ENCODE results near the gene TRIM26.
A peak's percentile ranks its signal among the peaks of the same experiment; 100 is the strongest.
"Not testable (repeated sequence)": the region's sequence is repeated elsewhere in the genome, so short reads cannot be mapped to it uniquely, and the experiment has no call there.

Gene TRIM26

GRCh38 chr6:30212865-30213666, at the start of gene TRIM26:
Gene TRIM26 (minus strand): TSS chr6:30213406. CDS start chr6:30199103, 14,303 bp downstream.
- peak; percentile 91 for DNase-seq

- DNase-seq = no peak
Observed at GRCh38 chr6:30260036-30260504, 46.9 kb upstream of the TRIM26 start.

- peak; percentile 40 for DNase-seq
Observed at GRCh38 chr6:30259140-30260035, 46.2 kb upstream of the TRIM26 start.

GRCh38 chr6:30258204-30258603, 45.0 kb upstream of the TRIM26 start:
- no peak for DNase-seq

- not testable (repeated sequence) for DNase-seq
Observed at GRCh38 chr6:30252417-30252816, 39.2 kb upstream of the TRIM26 start.

- DNase-seq = no peak
Observed at GRCh38 chr6:30244560-30244959, 31.4 kb upstream of the TRIM26 start.

- no peak for DNase-seq
Observed at GRCh38 chr6:30238178-30238795, 25.1 kb upstream of the TRIM26 start.

GRCh38 chr6:30234356-30234755, 21.1 kb upstream of the TRIM26 start:
- no peak for DNase-seq

GRCh38 chr6:30231067-30231466, 17.9 kb upstream of the TRIM26 start:
- DNase-seq = no peak

GRCh38 chr6:30227763-30228487, 14.7 kb upstream of the TRIM26 start:
- no peak for DNase-seq

- DNase-seq = no peak
Observed at GRCh38 chr6:30227242-30227722, 14.1 kb upstream of the TRIM26 start.

- DNase-seq = no peak
Observed at GRCh38 chr6:30223339-30223738, 10.1 kb upstream of the TRIM26 start.

GRCh38 chr6:30221956-30222355, 8.8 kb upstream of the TRIM26 start:
- not testable (repeated sequence) for DNase-seq

GRCh38 chr6:30221395-30221794, 8.2 kb upstream of the TRIM26 start:
- DNase-seq = not testable (repeated sequence)

- DNase-seq = peak; percentile 29
Observed at GRCh38 chr6:30219244-30219643, 6.0 kb upstream of the TRIM26 start.

- DNase-seq = no peak
Observed at GRCh38 chr6:30216096-30216495, 2.9 kb upstream of the TRIM26 start.

- no peak for DNase-seq
Observed at GRCh38 chr6:30214657-30214982, 1.4 kb upstream of the TRIM26 start.

GRCh38 chr6:30213957-30214656, 901 bp upstream of the TRIM26 start:
- DNase-seq = no peak

- DNase-seq = no peak
Observed at GRCh38 chr6:30213667-30213956, 406 bp upstream of the TRIM26 start.

- DNase-seq = no peak
Observed at GRCh38 chr6:30211899-30212298, 1.3 kb downstream of the TRIM26 start.

GRCh38 chr6:30211306-30211705, 1.9 kb downstream of the TRIM26 start:
- no peak for DNase-seq
